Tibial artery (tissue), 4 donors: Measurements from ENCODE around the gene MAT2B.

Experiments used
- DNase-seq, 2 donors: peaks; one replicate each; pipeline ENCODE4 v3.0.0-alpha.2; 2019
- H3K27ac ChIP-seq, 2 donors: fragments of 200-600 bp; sonication (generic) in 1 of 2; 1 replicate in 1 of 2; 2 replicates in 1 of 2; pipeline ENCODE4 v1.5.1; 2018 to 2019; ENCODE audit warnings: mild to moderate bottlenecking in 1 of 2
- H3K27me3 ChIP-seq, 2 donors: fragments of 200-600 bp; sonication (generic) in 1 of 2; one replicate each; pipeline versions ENCODE4 v1.5.1 to v1.6.0; 2016 to 2019
- H3K36me3 ChIP-seq, 3 donors: fragments of 200-600 bp; sonication (generic) in 2 of 3; one replicate each; pipeline ENCODE4 v1.5.1; 2016 to 2019; ENCODE audit warnings: mild to moderate bottlenecking in 2 of 3
- H3K4me1 ChIP-seq, 4 donors: fragments of 200-600 bp; sonication (generic) in 2 of 4; 1 replicate in 3 of 4; 2 replicates in 1 of 4; pipeline ENCODE4 v1.5.1; 2016 to 2019
- H3K4me3 ChIP-seq, 2 donors: fragments of 200-600 bp; sonication (generic) in 1 of 2; 1 replicate in 1 of 2; 2 replicates in 1 of 2; pipeline ENCODE4 v1.5.1; 2018 to 2019; ENCODE audit warnings: mild to moderate bottlenecking in 2 of 2
- H3K9me3 ChIP-seq, 3 donors: fragments of 200-600 bp; sonication (generic) in 1 of 3; one replicate each; pipeline ENCODE4 v1.5.1; 2016 to 2019
- CTCF ChIP-seq, 2 experiments: fragments of 200-600 bp in 1 of 2; fragments of 450-650 bp in 1 of 2; IDR thresholded peaks; one replicate each; pipeline ENCODE4 v1.5.1; 2017 to 2019; ENCODE audit warnings: antibody characterized with exemption in 2 of 2, mild to moderate bottlenecking in 1 of 2, moderate library complexity in 1 of 2
- intact Hi-C: fragments of 100-400 bp; cut with DNase I; formaldehyde crosslinking; loops from one replicate; pipeline ENCODE4 v1.15.0; 2023; ENCODE audit warnings: low total_unique reads

MAT2B gene

GRCh38 chr5:163459819-163460561, 45.4 kb upstream of the MAT2B start, which contains the start of gene NUDCD2:
Gene NUDCD2 (minus strand): TSS chr5:163460102. CDS start chr5:163460050, 52 bp downstream.
- Histone ChIP-seq H3K36me3 (peaks cover 0 to 10% (median 7%) of the 10 kb centered on the region in 3 donors), H3K9me3 (no peaks in the 10 kb centered on the region), H3K4me3 (peak within 1 kb of the TSS; percentile 68 to 84), H3K4me1 (peaks cover 0 to 31% (median 16%) of the 10 kb centered on the region in 4 donors), H3K27me3 (no peaks in the 10 kb centered on the region), H3K27ac (peak within 1 kb of the TSS; percentile 96 to 97)
- intact Hi-C loops, result loop anchor here (5.0 kb wide), 1 partner anchor 42 kb away; no protein-coding TSS in a partner anchor
- TF ChIP-seq CTCF (IDR thresholded peaks at IDR 0.05), result peak in 1 of 2 experiments; percentile 8
- peak; percentile 96 to 97 for DNase-seq

GRCh38 chr5:163460562-163461171, 44.8 kb upstream of the MAT2B start, which contains the start of gene HMMR:
Gene HMMR (plus strand): TSS chr5:163460632. CDS start chr5:163460693, 61 bp downstream.
- intact Hi-C loops, result loop anchor here (5.0 kb wide), 1 partner anchor 42 kb away; no protein-coding TSS in a partner anchor
- peak in 1 of 2 donors; percentile 20 for DNase-seq
- H3K4me3 ChIP-seq, result peak within 1 kb of the TSS; percentile 68 to 84
- H3K4me1 ChIP-seq, result peaks cover 0 to 31% (median 16%) of the 10 kb centered on the region in 4 donors
- no peak for TF ChIP-seq CTCF (IDR thresholded peaks at IDR 0.05)
- no peaks in the 10 kb centered on the region for H3K9me3 ChIP-seq
- peaks cover 0 to 3% (median under 1%) of the 10 kb centered on the region in 3 donors for H3K36me3 ChIP-seq
- H3K27ac ChIP-seq, result peak within 1 kb of the TSS; percentile 96 to 97
- no peaks in the 10 kb centered on the region for H3K27me3 ChIP-seq

- intact Hi-C loops, result loop anchor here (5.0 kb wide), 1 partner anchor 39 kb away; no protein-coding TSS in a partner anchor
- no peak for DNase-seq
- no peaks in the 10 kb centered on the region for H3K9me3 ChIP-seq
- no peaks in the 10 kb centered on the region for H3K36me3 ChIP-seq
- H3K4me1 ChIP-seq, result peaks cover 0 to 28% (median 16%) of the 10 kb centered on the region in 4 donors
- H3K27me3 ChIP-seq, result no peaks in the 10 kb centered on the region
- no peak overlapping the region for H3K4me3 ChIP-seq
- no peak overlapping the region for H3K27ac ChIP-seq
- no peak for TF ChIP-seq CTCF (IDR thresholded peaks at IDR 0.05)
These were observed 42.4 kb upstream of the MAT2B start for GRCh38 chr5:163463063-163463435.

GRCh38 chr5:163467682-163468081, 37.7 kb upstream of the MAT2B start:
- intact Hi-C loops, result no loop called here

More at GRCh38 chr5:163467682-163468081, 37.7 kb upstream of the MAT2B start:
- no peak for DNase-seq
- Histone ChIP-seq H3K9me3 (no peaks in the 10 kb centered on the region), H3K4me3 (no peak overlapping the region), H3K4me1 (no peaks in the 10 kb centered on the region), H3K36me3 (no peaks in the 10 kb centered on the region), H3K27me3 (no peaks in the 10 kb centered on the region), H3K27ac (no peak overlapping the region)
- no peak for TF ChIP-seq CTCF (IDR thresholded peaks at IDR 0.05)
